Thoracic aorta endothelial cell (primary cell): ENCODE data around the gene EIF4A3. TPM values are rescaled to one million over a fixed set of nuclear protein-coding genes. Genes with fewer than 3 reads are reported as not detected.

Experiments used
- small RNA-seq: library from RNA; depleted of rRNA; stranded (forward); fragments of <200 nt; gene quantifications from one replicate; pipeline ENCODE3, GENCODE V24; 2012
- total RNA-seq: library from RNA; depleted of rRNA; stranded (reverse); fragments of >200 nt; gene quantifications from 2 replicates; pipeline ENCODE4 v1.2.3, GENCODE V29; 2012

Gene EIF4A3
- 103 and 118 TPM in 2 replicates for total RNA-seq

DNA sequence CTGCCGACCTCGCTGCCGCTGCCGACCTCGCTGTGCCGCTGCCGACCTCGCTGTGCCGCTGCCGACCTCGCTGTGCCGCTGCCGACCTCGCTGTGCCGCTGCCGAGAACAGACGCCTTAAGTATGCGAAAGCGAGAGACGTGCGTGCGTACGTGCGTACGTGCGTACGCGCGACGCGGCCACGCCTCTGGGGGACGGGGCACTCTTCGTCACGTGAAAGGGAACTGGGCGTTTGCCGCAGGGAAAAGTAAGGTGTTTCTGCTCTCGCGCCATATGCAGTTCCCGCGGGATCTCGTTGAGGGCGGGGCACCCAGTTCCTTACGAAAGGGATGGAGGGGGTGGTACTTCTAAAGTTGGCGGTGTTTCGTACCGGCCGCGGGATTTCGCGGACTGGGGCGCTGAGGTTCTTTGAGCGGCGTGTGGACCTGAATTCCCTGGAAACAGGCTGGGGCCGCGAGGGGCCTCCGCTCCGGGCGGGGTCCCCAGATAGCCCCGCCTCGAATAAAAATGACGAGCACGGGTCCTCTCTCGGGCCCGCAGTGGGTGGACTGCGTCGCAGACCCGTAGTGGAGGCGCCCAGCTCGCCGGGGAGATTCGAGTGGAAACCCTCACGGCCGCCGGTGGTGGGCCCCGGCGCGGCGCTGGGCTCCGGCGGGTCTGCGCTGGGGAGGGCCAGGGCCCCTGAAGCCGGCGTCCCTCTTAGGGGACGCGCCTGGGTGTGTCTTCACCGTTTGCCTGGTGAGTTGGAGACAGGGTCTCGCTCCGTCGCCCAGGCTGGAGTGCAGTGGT is at the start of gene EIF4A3:
Gene EIF4A3, minus strand, starts transcription at position 94 of the 788 bp plus-strand sequence. CDS start 167 bp downstream, outside the sequence.

GRCh38 chr17:80169784-80170500 is 23.0 kb upstream of the EIF4A3 start, which contains the start of gene CARD14:
Gene CARD14 (plus strand): TSS chr17:80170030. CDS start chr17:80181439, 11,409 bp downstream.

GRCh38 chr17:80101011-80101945 is 45.6 kb downstream of the EIF4A3 start, which contains the start of gene GAA:
Gene GAA (plus strand): TSS chr17:80101581. CDS start chr17:80104587, 3,006 bp downstream.

Small RNA genes within 50 kb of the gene (small RNA-seq; reads per million reads assigned to genes)
- not detected for gene AC087741.2
- gene MIR1268B: not detected

Other genes starting within 250 kb of the EIF4A3 start
- gene TBC1D16, start 111.3 kb downstream of the EIF4A3 start, total RNA-seq: 43.0 and 45.4 TPM in 2 replicates
- 2.0 TPM in 2 replicates for gene CCDC40, start 110.5 kb downstream of the EIF4A3 start, total RNA-seq
- gene GAA, start 45.5 kb downstream of the EIF4A3 start, total RNA-seq: 28.3 and 33.0 TPM in 2 replicates
- not detected in 2 replicates for gene CARD14, start 22.9 kb upstream of the EIF4A3 start, total RNA-seq
- gene SGSH, start 73.2 kb upstream of the EIF4A3 start, total RNA-seq: 28.9 and 29.3 TPM in 2 replicates
- gene SLC26A11, start 73.3 kb upstream of the EIF4A3 start, total RNA-seq: 10.6 and 13.2 TPM in 2 replicates
- 136 and 185 TPM in 2 replicates for gene RNF213, start 113.7 kb upstream of the EIF4A3 start, total RNA-seq